ENCODE data around the gene DET1.

DNA sequence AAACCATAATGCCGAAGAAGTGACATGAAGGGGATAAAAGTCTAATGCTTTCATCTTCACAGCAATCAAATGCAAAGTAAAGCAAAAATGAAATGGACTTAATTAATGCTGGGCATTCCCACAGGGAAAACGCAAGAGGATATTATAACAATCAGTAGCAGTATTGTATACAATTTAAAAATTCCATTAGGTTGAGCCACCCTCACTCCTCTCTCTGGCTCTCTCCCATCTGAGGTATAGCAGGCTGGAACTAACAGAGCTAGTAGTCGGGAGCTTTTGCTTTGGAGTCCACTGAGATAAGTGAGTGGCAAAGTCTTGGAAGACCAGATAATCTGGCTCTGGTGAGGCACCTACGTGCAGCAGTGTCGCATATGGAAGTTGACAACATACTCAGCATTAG is 33.9 kb downstream of the DET1 start:
- TF ChIP-seq POLR2A (IDR thresholded peaks at IDR 0.05; ENCODE audit: low read depth): no peak
- TF ChIP-seq, protein P1, sequence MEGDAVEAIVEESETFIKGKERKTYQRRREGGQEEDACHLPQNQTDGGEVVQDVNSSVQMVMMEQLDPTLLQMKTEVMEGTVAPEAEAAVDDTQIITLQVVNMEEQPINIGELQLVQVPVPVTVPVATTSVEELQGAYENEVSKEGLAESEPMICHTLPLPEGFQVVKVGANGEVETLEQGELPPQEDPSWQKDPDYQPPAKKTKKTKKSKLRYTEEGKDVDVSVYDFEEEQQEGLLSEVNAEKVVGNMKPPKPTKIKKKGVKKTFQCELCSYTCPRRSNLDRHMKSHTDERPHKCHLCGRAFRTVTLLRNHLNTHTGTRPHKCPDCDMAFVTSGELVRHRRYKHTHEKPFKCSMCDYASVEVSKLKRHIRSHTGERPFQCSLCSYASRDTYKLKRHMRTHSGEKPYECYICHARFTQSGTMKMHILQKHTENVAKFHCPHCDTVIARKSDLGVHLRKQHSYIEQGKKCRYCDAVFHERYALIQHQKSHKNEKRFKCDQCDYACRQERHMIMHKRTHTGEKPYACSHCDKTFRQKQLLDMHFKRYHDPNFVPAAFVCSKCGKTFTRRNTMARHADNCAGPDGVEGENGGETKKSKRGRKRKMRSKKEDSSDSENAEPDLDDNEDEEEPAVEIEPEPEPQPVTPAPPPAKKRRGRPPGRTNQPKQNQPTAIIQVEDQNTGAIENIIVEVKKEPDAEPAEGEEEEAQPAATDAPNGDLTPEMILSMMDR (IDR thresholded peaks at IDR 0.05): no peak
- no peak for TF ChIP-seq POLR2AphosphoS5 (IDR thresholded peaks at IDR 0.05)
